Hematopoietic multipotent progenitor cell treated with erythropoietin and hydrocortisone succinate and interleukin-3 and kit ligand, for 6 days (in vitro differentiated cells): ENCODE results near the gene CSNK1A1.
"Not testable (repeated sequence)": the region's sequence is repeated elsewhere in the genome, so short reads cannot be mapped to it uniquely, and the experiment has no call there.

ENCODE experiments used
- DNase-seq: peaks from one replicate; pipeline ENCODE4 v3.0.0-alpha.2; 2015

Gene CSNK1A1

GRCh38 chr5:149551227-149552037 is at the start of gene CSNK1A1:
TSS of gene CSNK1A1 (minus strand) at chr5:149551439. CDS start at chr5:149550964, 475 bp downstream.
- peak; percentile 99 for DNase-seq

GRCh38 chr5:149600932-149601331 is 49.7 kb upstream of the CSNK1A1 start:
- DNase-seq = no peak

GRCh38 chr5:149599375-149599774 is 48.1 kb upstream of the CSNK1A1 start:
- DNase-seq = no peak

- DNase-seq = no peak
Observed at GRCh38 chr5:149598966-149599365, 47.7 kb upstream of the CSNK1A1 start.

GRCh38 chr5:149598234-149598633 is 47.0 kb upstream of the CSNK1A1 start:
- not testable (repeated sequence) for DNase-seq

- DNase-seq = no peak
Observed at GRCh38 chr5:149597618-149598017, 46.4 kb upstream of the CSNK1A1 start.

- no peak for DNase-seq
Observed at GRCh38 chr5:149596712-149597111, 45.5 kb upstream of the CSNK1A1 start.

GRCh38 chr5:149595105-149595504 is 43.9 kb upstream of the CSNK1A1 start:
- not testable (repeated sequence) for DNase-seq

- no peak for DNase-seq
Observed at GRCh38 chr5:149594206-149594895, 43.1 kb upstream of the CSNK1A1 start.

- DNase-seq = no peak
Observed at GRCh38 chr5:149593370-149593769, 42.1 kb upstream of the CSNK1A1 start.

- DNase-seq = no peak
Observed at GRCh38 chr5:149588936-149589335, 37.7 kb upstream of the CSNK1A1 start.

- DNase-seq = no peak
Observed at GRCh38 chr5:149586708-149587318, 35.6 kb upstream of the CSNK1A1 start.

GRCh38 chr5:149585910-149586309 is 34.7 kb upstream of the CSNK1A1 start:
- DNase-seq = no peak

GRCh38 chr5:149584121-149584520 is 32.9 kb upstream of the CSNK1A1 start:
- no peak for DNase-seq

- DNase-seq = peak; percentile 58
Observed at GRCh38 chr5:149583394-149583793, 32.2 kb upstream of the CSNK1A1 start.

- no peak for DNase-seq
Observed at GRCh38 chr5:149581931-149582768, 30.9 kb upstream of the CSNK1A1 start.

GRCh38 chr5:149581192-149581861 is 30.1 kb upstream of the CSNK1A1 start, which contains the start of gene ARHGEF37:
TSS of gene ARHGEF37 (plus strand) at chr5:149581498. CDS start at chr5:149597770, 16,272 bp downstream.
- DNase-seq = peak; percentile 82

GRCh38 chr5:149580808-149581191 is 29.6 kb upstream of the CSNK1A1 start:
- DNase-seq = peak; percentile 72

GRCh38 chr5:149578896-149579295 is 27.7 kb upstream of the CSNK1A1 start:
- DNase-seq = no peak

GRCh38 chr5:149576021-149576420 is 24.8 kb upstream of the CSNK1A1 start:
- no peak for DNase-seq

GRCh38 chr5:149575131-149575530 is 23.9 kb upstream of the CSNK1A1 start:
- no peak for DNase-seq

- no peak for DNase-seq
Observed at GRCh38 chr5:149572576-149573231, 21.5 kb upstream of the CSNK1A1 start.
